Measurements from ENCODE around the gene SLC9A3.

SLC9A3 gene

DNA sequence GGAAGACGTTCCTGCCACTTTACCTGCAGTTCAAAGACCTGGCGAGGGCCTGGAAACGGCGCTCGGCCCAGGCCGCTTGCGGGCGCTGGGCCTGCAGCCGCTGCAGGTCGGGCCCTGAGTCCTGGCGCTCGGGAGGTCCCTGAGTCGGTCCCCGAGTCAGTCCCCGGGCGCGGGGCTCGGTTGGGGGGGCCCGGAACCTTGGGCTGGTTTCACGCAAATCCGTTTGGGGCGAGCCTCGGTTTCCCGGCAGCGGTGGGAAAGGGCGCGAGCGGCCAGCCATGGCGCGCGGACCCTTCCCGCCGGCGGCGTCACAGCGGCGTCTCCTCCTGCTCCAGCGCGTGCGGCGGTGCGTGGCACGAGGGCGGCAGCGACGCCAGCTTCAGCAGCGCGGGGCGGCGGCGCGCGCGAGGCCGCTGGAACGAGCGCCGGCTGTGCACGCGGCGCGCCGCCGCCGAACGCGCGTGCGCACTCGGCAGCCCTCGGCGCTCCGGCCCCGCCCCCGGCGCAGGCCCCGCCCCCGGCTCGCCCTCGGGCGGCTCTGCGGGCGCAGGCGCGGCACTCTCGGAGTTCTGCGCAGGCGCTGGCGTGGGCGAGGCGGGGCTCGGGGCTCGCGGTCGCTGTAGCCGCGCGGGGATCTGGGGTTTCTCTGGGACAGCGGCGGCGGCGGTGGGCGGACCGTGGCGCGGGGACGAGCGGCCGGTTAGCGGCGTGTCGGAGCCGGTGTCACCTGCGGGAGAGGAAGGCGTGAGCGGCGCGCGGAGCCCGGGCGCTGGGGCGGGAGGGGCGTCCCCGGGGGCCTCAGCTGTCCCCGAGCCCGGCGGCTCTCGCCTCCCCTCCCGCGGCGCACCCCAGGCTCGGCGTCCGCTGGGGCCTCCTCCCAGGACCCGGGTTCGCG is 51.3 kb downstream of the SLC9A3 start:
- DNase-seq (ENCODE audit: low read depth in 2 of 2) = peak; percentile 72 to 83
- peak overlapping the region; percentile 71 to 81 for H3K4me3 ChIP-seq (replicated peaks in 1 of 2; ENCODE audit: low read depth in 2 of 2, low read length in 2 of 2)
- TF ChIP-seq, protein P1, sequence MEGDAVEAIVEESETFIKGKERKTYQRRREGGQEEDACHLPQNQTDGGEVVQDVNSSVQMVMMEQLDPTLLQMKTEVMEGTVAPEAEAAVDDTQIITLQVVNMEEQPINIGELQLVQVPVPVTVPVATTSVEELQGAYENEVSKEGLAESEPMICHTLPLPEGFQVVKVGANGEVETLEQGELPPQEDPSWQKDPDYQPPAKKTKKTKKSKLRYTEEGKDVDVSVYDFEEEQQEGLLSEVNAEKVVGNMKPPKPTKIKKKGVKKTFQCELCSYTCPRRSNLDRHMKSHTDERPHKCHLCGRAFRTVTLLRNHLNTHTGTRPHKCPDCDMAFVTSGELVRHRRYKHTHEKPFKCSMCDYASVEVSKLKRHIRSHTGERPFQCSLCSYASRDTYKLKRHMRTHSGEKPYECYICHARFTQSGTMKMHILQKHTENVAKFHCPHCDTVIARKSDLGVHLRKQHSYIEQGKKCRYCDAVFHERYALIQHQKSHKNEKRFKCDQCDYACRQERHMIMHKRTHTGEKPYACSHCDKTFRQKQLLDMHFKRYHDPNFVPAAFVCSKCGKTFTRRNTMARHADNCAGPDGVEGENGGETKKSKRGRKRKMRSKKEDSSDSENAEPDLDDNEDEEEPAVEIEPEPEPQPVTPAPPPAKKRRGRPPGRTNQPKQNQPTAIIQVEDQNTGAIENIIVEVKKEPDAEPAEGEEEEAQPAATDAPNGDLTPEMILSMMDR (IDR thresholded peaks at IDR 0.05; ENCODE audit: low read depth, low read length) = no peak

DNA sequence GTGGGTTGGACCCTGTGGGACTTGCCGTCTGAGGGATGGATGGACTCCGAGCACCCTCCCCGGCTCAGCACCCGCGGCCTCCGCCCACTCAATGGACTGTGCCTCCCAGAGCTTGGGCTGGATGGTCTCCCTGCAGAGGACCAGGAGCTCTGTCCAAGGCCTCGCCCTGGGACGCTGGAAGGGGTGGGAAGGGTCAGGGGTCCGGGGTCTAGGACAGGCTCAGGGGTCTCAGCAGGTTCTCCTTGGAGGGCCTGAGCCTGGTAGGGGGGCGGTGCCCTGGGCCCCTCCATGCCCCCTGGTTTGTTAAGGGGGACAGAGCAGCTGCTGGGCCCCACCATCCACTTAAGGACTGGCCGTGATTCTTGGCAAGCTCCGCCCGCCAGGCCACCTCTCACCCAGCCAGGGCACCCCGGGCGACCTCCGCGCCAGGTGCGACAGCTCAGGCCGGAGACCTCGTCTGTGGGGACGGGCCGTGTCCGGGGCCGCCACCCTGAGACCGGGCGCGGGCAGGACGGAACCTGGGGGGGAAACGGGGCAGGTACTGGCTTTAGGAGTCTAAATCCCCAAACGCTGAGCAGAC is 52.1 kb downstream of the SLC9A3 start:
- TF ChIP-seq, protein P1 (IDR thresholded peaks at IDR 0.05; ENCODE audit: low read depth, low read length) = no peak
- peak; percentile 8 to 14 for DNase-seq (ENCODE audit: low read depth in 2 of 2)

DNA sequence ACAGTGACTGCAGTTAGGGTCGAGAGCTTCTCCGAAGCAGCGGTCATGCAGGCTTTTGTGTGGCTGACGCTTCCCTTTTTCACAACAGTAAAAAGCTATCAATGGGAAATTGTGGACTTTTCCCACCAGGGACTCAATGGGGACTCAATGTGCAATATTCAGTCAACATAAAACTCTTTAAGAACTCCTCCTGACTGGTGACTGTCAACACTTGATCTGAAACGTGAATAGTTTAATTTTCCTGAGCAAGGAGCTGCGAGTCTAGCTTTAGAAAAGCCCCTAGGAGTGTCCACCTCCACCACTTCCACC is 52.5 kb downstream of the SLC9A3 start:
- TF ChIP-seq, protein P1 (IDR thresholded peaks at IDR 0.05; ENCODE audit: low read depth, low read length) = no peak
- H3K4me3 ChIP-seq (replicated peaks in 1 of 2; ENCODE audit: low read depth in 2 of 2, low read length in 2 of 2) = peak overlapping the region; percentile 67 to 70
- DNase-seq (ENCODE audit: low read depth in 2 of 2) = no peak

More for the DNA sequence above, 52.1 kb downstream of the SLC9A3 start:
- peak overlapping the region; percentile 67 to 70 for H3K4me3 ChIP-seq (replicated peaks in 1 of 2; ENCODE audit: low read depth in 2 of 2, low read length in 2 of 2)

DNA sequence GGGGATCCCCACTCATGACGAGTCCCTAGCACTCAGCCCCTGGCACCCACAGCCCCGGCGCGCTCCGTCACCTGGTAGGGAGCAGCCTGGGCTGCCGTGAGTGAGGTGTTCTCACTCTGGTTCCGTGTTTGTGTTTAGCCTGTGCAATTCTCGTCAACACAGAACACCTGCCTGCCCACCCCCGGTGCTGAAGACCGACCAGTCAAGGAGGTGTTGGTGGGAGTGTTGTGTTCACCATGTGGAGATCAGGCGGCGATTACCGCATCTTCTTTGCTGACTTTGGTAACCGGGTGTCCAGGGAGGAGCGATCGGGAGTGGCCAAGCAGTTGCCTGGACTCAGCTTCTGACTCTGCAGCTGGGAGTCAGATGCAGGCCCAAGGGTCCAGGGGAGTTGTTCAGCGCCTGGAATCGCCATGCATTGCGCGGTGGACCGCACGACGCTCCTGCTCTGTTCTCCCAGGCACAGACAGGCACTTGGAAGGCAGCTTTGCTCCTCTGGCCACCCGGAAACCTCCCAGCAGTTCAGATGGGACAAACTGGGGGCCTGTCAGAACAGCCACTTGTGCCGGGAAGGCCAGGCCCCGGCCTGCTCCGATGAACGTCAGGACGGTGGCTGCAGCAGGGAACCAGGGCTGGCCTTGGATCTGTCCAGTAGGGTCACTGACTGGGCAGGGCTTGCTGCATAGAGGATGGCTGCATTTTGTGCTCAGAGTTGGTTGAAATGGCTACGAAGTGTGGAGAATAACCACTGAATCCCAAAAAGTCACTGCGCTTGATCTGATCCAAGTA is 53.1 kb downstream of the SLC9A3 start:
- TF ChIP-seq, protein P1 (IDR thresholded peaks at IDR 0.05; ENCODE audit: low read depth, low read length) = no peak
- no peak overlapping the region for H3K4me3 ChIP-seq (replicated peaks in 1 of 2; ENCODE audit: low read depth in 2 of 2, low read length in 2 of 2)
- DNase-seq (ENCODE audit: low read depth in 2 of 2) = no peak

DNA sequence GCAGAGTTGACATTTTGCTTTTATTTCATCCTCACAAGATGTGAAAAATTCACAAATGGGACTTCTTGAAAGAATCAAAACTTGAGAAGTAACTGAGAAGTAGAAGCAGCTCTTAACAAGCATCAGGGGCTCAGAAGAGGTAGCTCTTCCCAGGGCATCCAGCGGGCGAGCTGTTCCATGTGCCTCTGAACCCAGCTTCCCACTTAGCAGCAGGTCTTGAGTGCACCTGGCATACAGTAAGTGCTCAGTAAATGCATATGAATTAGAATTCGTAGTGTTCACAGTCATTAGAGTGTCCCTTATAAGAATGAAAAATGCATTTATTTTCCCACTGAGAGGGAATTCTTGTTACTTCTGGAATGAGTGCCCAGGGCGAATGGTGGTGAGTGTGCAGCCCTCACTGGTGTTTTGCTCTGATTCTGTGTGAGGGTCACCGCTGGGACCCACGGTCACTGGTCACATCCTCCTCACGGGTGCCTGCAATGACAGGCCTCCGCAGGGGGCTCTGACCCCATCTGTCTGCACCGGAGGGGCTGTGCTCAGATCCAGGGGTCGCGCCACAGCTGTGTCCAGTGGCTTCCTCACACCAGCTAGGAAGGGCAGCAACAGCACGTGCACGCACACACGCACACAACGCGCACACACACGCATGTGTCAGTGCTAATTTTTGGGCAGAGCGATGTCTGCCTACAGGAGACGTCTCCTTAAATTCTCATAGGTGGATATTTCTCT is 54.3 kb downstream of the SLC9A3 start:
- H3K4me3 ChIP-seq (replicated peaks in 1 of 2; ENCODE audit: low read depth in 2 of 2, low read length in 2 of 2) = no peak overlapping the region
- DNase-seq (ENCODE audit: low read depth in 2 of 2) = no peak
- TF ChIP-seq, protein P1 (IDR thresholded peaks at IDR 0.05; ENCODE audit: low read depth, low read length) = no peak

DNA sequence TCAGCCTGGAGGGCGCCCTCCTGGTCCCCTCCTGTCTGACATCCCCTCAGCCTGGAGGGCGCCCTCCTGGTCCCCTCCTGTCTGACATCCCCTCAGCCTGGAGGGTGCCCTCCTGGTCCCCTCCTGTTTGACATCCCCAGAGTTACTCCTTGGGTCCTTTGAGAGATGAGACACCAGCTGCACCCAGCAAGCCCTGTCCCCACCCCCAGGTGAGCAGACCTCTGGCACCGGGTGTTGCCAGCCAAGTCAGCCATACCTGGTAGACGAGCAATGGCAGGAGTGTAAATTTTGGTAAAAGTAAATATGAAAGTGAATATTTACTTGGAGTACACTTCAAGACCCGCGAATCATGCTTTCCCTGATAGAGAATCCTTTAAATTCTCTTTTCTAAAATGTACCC is 55.8 kb downstream of the SLC9A3 start:
- TF ChIP-seq, protein P1 (IDR thresholded peaks at IDR 0.05; ENCODE audit: low read depth, low read length) = no peak
- H3K4me3 ChIP-seq (replicated peaks in 1 of 2; ENCODE audit: low read depth in 2 of 2, low read length in 2 of 2) = no peak overlapping the region
- no peak for DNase-seq (ENCODE audit: low read depth in 2 of 2)
